Heart left ventricle (tissue), 16 donors: ENCODE data around the gene RNF126. TPM values are rescaled to one million over a fixed set of nuclear protein-coding genes. Genes with fewer than 3 reads are reported as not detected.

ENCODE experiments used
- ATAC-seq, 4 donors: fragments of 200-7000 bp; cut with Tn5 transposase; one replicate each; pipeline ENCODE4 v1.9.1; 2020 to 2022; ENCODE audit warnings: moderate library complexity in 4 of 4, mild to moderate bottlenecking in 3 of 4, moderate number of reproducible peaks in 1 of 4
- DNase-seq, 5 donors: peaks; one replicate each; pipeline ENCODE4 v3.0.0-alpha.2; 2020
- H3K27ac ChIP-seq, 12 donors: fragments of 200-600 bp; sonication (generic) in 4 of 12; one replicate each; pipeline versions ENCODE4 v1.5.0 to v1.8.0; 2016 to 2022; ENCODE audit warnings: mild to moderate bottlenecking in 2 of 12
- H3K27me3 ChIP-seq, 9 donors: fragments of 200-600 bp; sonication (generic) in 2 of 9; one replicate each; pipeline versions ENCODE4 v1.5.1 to v1.8.0; 2016 to 2022; ENCODE audit warnings: mild to moderate bottlenecking in 3 of 9
- H3K36me3 ChIP-seq, 9 donors: fragments of 200-600 bp; sonication (generic) in 2 of 9; one replicate each; pipeline versions ENCODE4 v1.5.0 to v1.8.0; 2018 to 2022; ENCODE audit warnings: mild to moderate bottlenecking in 2 of 9
- H3K4me1 ChIP-seq, 12 donors: fragments of 200-600 bp; sonication (generic) in 4 of 12; one replicate each; pipeline versions ENCODE4 v1.5.0 to v1.8.0; 2016 to 2022; ENCODE audit warnings: mild to moderate bottlenecking in 3 of 12
- H3K4me3 ChIP-seq, 12 donors: fragments of 200-600 bp; sonication (generic) in 4 of 12; one replicate each; pipeline versions ENCODE4 v1.5.0 to v1.8.0; 2017 to 2022; ENCODE audit warnings: mild to moderate bottlenecking in 9 of 12, moderate library complexity in 4 of 12
- H3K9me3 ChIP-seq, 12 donors: fragments of 200-600 bp; sonication (generic) in 4 of 12; one replicate each; pipeline versions ENCODE4 v1.5.0 to v1.8.0; 2016 to 2022; ENCODE audit warnings: mild to moderate bottlenecking in 1 of 12
- CTCF ChIP-seq, 12 donors: fragments of 200-600 bp; sonication (generic) in 4 of 12; IDR thresholded peaks; one replicate each; pipeline versions ENCODE4 v1.5.0 to v1.8.0; 2018 to 2022; ENCODE audit warnings: antibody characterized with exemption in 12 of 12, mild to moderate bottlenecking in 5 of 12
- POLR2A ChIP-seq, 2 donors: fragments of 450-650 bp; IDR thresholded peaks; one replicate each; pipeline ENCODE4 v1.6.1; 2017; ENCODE audit warnings: antibody characterized with exemption in 2 of 2, mild to moderate bottlenecking in 2 of 2, moderate library complexity in 2 of 2
- WGBS, 4 donors: extraction: QIAGEN DNeasy Blood & Tissue Kit in 2 of 4; methylation state at CpG; one replicate each; pipeline versions ENCODE4 v1.1.5 to v1.1.7; 2013 to 2018; 5-methylcytosine and 5-hydroxymethylcytosine counted together
- intact Hi-C, 10 donors: fragments of 100-400 bp; cut with DNase I; formaldehyde crosslinking; loops; one replicate each; pipeline versions ENCODE4 v1.11.1 to v1.14.2; 2022
- polyA plus RNA-seq, 2 donors: library from polyadenylated mRNA; stranded (reverse); fragments of 200-250 nt; gene quantifications; one replicate each; pipeline ENCODE4 v1.2.3, GENCODE V29; 2013
- total RNA-seq, 9 donors: library from RNA; depleted of rRNA in 2 of 9; stranded (reverse); fragments of >200 nt in 2 of 9; fragmentation: NEBNext Ultra II Directional in 3 of 9; extraction: Animal tissue kit (Norgen Biotek cat#: 25700) in 3 of 9; gene quantifications; one replicate each; pipeline versions ENCODE4 v1.1.0 to v1.2.4, GENCODE V29; 2016 to 2023
- donor health status: ischemic (EF 13 %, LVEDD 7.1; RV severe dilation, severe dysfunction).
- donor health status: healthy with polysubstance abuse.
- donor health status: DM: no; HTN: yes; CAD: no.
- donor health status: DM: no; HTN: no; CAD: no.
- donor health status: ischemic (EF 25% LVEDD 6.9; RV normal size, moderate dysfunction).
- donor health status: ischemic (EF 25% LVEDD 5.7; RV mildly dilated, moderate dysfunction).
- donor health status: healthy.
- donor health status: DM: yes; HTN: yes; CAD: no.
- donor health status: ischemic (EF 35%, LVEDD 5.7; RV mildly dilated, moderate dysfunction).
- donor health status: nonischemic (EF 11% LVEDD 7.7; RV severe dilation, severe dysfunction).
- donor health status: DM: yes; HTN: yes; CAD: no.
- donor health status: PGD.
- donor health status: ischemic (EF 29% LVEDD 5.4; RV normal size, mild dysfunction).
- donor health status: nonischemic (EF 23%, LVEDD 6.1; RV moderate dilation, normal function).

Gene RNF126
- total and polyA plus RNA-seq, 11 donors = 21.6 to 105 (median 29.4) TPM

GRCh38 chr19:638906-639252 lies 24.1 kb downstream of the RNF126 start:
- ATAC-seq = no peak

GRCh38 chr19:634975-635652 lies 27.9 kb downstream of the RNF126 start:
- DNase-seq (no peak), ATAC-seq (no peak)
- no peaks in the 10 kb centered on the region for H3K9me3 ChIP-seq
- no peak for TF ChIP-seq POLR2A (IDR thresholded peaks at IDR 0.05)
- no peak for TF ChIP-seq CTCF (IDR thresholded peaks at IDR 0.05)
- H3K4me1 ChIP-seq = peaks cover 8 to 36% (median 26%) of the 10 kb centered on the region in 12 donors
- H3K36me3 ChIP-seq = peaks cover 0 to 5% (median 0%) of the 10 kb centered on the region in 9 donors
- 82 to 88% (median 85%) methylated on average over 16 of the region's 16 CpGs for WGBS, 4 donors
- H3K27ac ChIP-seq = no peak overlapping the region
- peaks cover 0 to 6% (median 0%) of the 10 kb centered on the region in 9 donors for H3K27me3 ChIP-seq
- intact Hi-C loops = loop anchor here in 2 of 10 donors (5.0 to 10.0 kb wide), 2 partner anchors 53 to 100 kb away; partner anchors contain the start of gene CDC34 (in 1 of the 2)
- H3K4me3 ChIP-seq = no peak overlapping the region

More at GRCh38 chr19:638906-639252, 24.1 kb downstream of the RNF126 start:
- no peak for TF ChIP-seq POLR2A (IDR thresholded peaks at IDR 0.05)
- no peak for DNase-seq
- 49 to 79% (median 69%) methylated on average over 11 to 17 of the region's 17 CpGs for WGBS, 4 donors
- Histone ChIP-seq H3K27me3 (peaks cover 0 to 6% (median 0%) of the 10 kb centered on the region in 9 donors), H3K27ac (peak overlapping the region in 1 of 12 donors; percentile 24), H3K4me3 (peak overlapping the region in 10 of 12 donors; percentile 40 to 60 (median 54)), H3K9me3 (no peaks in the 10 kb centered on the region), H3K36me3 (no peaks in the 10 kb centered on the region), H3K4me1 (peaks cover 4 to 21% (median 15%) of the 10 kb centered on the region in 12 donors)
- intact Hi-C loops = loop anchor here in 1 of 10 donors (10.0 kb wide), 1 partner anchor 104 kb away; the partner anchor contains the start of gene CDC34

GRCh38 chr19:633786-634639 lies 29.0 kb downstream of the RNF126 start:
- H3K27me3 ChIP-seq = peaks cover 0 to 6% (median 0%) of the 10 kb centered on the region in 9 donors
- intact Hi-C loops = loop anchor here in 2 of 10 donors (5.0 to 10.0 kb wide), 2 partner anchors 52 to 99 kb away; partner anchors contain the start of gene CDC34 (in 1 of the 2)
- no peak for DNase-seq
- WGBS, 4 donors = 26 to 31% (median 26%) methylated on average over 32 of the region's 32 CpGs
- peak in 2 of 4 donors; percentile 1 to 5 for ATAC-seq
- peak overlapping the region; percentile 57 to 99 (median 96) for H3K4me3 ChIP-seq
- peak overlapping the region in 11 of 12 donors; percentile 4 to 86 (median 77) for H3K27ac ChIP-seq
- no peak for TF ChIP-seq CTCF (IDR thresholded peaks at IDR 0.05)
- TF ChIP-seq POLR2A (IDR thresholded peaks at IDR 0.05) = no peak
- H3K36me3 ChIP-seq = peaks cover 0 to 10% (median 6%) of the 10 kb centered on the region in 9 donors
- H3K4me1 ChIP-seq = peaks cover 8 to 33% (median 22%) of the 10 kb centered on the region in 12 donors
- H3K9me3 ChIP-seq = no peaks in the 10 kb centered on the region

GRCh38 chr19:633068-633785 lies 29.8 kb downstream of the RNF126 start, which contains the start of gene POLRMT:
TSS of gene POLRMT (minus strand) at chr19:633537. CDS start at chr19:633512, 25 bp downstream.
- H3K4me3 ChIP-seq = peak within 1 kb of the TSS; percentile 57 to 99 (median 96)
- peak; percentile 98 to 99 (median 99) for DNase-seq
- H3K4me1 ChIP-seq = peaks cover 6 to 28% (median 17%) of the 10 kb centered on the region in 12 donors
- H3K9me3 ChIP-seq = no peaks in the 10 kb centered on the region
- intact Hi-C loops = loop anchor here in 2 of 10 donors (5.0 to 10.0 kb wide), 2 partner anchors 51 to 98 kb away; partner anchors contain the start of gene CDC34 (in 1 of the 2)
- H3K27ac ChIP-seq = peak within 1 kb of the TSS in 11 of 12 donors; percentile 57 to 86 (median 79)
- TF ChIP-seq POLR2A (IDR thresholded peaks at IDR 0.05) (peak in 1 of 2 donors; percentile 36), CTCF (IDR thresholded peaks at IDR 0.05) (peak in 6 of 12 donors; percentile 9 to 50 (median 18))
- no peaks in the 10 kb centered on the region for H3K27me3 ChIP-seq
- H3K36me3 ChIP-seq = peaks cover 0 to 18% (median 14%) of the 10 kb centered on the region in 9 donors
- ATAC-seq = peak; percentile 95 to 98 (median 98)
- 0 to 1% (median 0%) methylated on average over 34 to 67 of the region's 67 CpGs for WGBS, 4 donors
